ENCODE data around the gene ASTN2.

Gene ASTN2

DNA sequence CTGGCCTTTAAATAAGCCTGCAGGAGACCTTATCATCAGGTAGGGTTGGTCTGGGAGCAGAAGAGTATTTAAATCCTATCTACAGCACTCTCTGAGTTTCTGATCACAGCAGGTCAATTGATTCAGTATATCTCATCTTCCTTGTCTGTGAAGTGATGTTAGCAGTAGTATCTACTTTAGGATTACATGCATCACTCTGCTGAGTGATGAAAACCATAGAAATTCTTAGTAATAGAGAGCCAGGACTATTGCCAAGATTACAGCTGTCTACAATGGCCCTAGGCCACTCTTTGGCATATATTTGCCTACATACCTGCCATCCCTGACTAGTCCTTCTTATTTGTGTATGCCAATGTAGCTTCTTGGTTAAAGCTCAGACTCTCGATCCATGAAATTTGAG is 183.8 kb downstream of the ASTN2 start:
- H3K4me3 ChIP-seq (ENCODE audit: low read depth, low read length) = no peak overlapping the region
- TF ChIP-seq, protein P1, sequence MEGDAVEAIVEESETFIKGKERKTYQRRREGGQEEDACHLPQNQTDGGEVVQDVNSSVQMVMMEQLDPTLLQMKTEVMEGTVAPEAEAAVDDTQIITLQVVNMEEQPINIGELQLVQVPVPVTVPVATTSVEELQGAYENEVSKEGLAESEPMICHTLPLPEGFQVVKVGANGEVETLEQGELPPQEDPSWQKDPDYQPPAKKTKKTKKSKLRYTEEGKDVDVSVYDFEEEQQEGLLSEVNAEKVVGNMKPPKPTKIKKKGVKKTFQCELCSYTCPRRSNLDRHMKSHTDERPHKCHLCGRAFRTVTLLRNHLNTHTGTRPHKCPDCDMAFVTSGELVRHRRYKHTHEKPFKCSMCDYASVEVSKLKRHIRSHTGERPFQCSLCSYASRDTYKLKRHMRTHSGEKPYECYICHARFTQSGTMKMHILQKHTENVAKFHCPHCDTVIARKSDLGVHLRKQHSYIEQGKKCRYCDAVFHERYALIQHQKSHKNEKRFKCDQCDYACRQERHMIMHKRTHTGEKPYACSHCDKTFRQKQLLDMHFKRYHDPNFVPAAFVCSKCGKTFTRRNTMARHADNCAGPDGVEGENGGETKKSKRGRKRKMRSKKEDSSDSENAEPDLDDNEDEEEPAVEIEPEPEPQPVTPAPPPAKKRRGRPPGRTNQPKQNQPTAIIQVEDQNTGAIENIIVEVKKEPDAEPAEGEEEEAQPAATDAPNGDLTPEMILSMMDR (IDR thresholded peaks at IDR 0.05; ENCODE audit: low read depth, low read length, missing control alignments) = no peak
- DNase-seq (ENCODE audit: low read depth) = no peak

DNA sequence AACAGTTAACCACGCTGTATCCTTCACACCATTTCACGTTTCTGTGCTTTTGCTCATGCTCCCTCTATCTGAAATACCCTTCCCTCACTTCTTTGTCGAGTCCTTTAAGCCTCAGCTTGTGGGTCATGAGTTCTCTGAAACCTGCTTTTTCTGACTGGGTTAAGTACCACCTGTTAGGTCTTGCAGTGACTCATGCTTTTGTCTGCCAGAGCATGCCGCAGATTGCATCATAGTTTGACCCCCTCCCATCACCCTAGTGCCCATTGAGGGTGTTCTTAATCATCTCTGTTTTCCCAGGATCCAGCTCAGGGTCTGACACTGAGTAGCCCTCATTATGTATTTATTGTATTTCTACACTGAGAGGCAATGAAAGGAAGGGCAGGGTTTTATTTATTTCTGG is 190.2 kb downstream of the ASTN2 start:
- no peak overlapping the region for H3K4me3 ChIP-seq (ENCODE audit: low read depth, low read length)
- no peak for DNase-seq (ENCODE audit: low read depth)
- TF ChIP-seq, protein P1 (IDR thresholded peaks at IDR 0.05; ENCODE audit: low read depth, low read length, missing control alignments) = no peak

DNA sequence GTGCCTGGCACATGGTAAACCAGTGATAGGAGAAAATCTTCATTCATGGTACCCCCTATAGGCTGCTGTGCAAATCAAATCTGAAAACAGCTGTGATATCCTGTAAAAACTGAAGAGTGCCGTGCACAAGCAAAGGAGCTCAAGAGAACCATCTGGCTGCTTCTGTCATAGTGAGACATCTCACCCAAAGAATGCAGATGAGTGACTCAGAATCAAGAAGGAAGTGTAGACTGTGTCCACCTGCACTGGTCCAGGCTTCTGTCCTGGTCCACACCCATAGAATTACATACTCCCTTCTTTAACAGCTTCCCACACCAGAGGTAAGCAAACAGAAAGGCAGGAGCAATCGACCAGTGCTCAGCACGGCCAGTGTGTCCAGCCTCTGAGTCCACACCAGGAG is 195.9 kb downstream of the ASTN2 start:
- DNase-seq (ENCODE audit: low read depth) = no peak
- H3K4me3 ChIP-seq (ENCODE audit: low read depth, low read length) = no peak overlapping the region
- TF ChIP-seq, protein P1 (IDR thresholded peaks at IDR 0.05; ENCODE audit: low read depth, low read length, missing control alignments) = no peak

DNA sequence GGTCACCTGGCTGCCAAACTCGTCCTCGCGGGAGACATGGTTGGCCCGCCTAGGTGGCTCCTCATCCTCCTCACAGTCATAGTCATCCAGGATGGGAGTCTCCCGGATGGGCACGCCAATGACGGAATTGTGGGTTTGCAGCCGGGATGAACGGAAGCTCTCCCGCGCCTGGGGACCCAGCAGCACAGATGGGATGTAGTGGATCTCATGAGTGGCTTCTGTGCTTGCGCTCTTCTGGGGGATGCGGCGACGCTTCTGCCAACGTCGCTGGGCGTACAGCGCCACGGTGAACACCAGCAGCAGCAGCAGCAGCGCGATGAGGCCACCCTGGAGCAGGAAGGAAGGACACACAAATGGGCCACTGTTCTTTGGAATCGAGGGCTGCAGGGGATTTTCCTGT is 200.4 kb downstream of the ASTN2 start:
- DNase-seq (ENCODE audit: low read depth) = no peak
- H3K4me3 ChIP-seq (ENCODE audit: low read depth, low read length) = no peak overlapping the region
- TF ChIP-seq, protein P1 (IDR thresholded peaks at IDR 0.05; ENCODE audit: low read depth, low read length, missing control alignments) = no peak

DNA sequence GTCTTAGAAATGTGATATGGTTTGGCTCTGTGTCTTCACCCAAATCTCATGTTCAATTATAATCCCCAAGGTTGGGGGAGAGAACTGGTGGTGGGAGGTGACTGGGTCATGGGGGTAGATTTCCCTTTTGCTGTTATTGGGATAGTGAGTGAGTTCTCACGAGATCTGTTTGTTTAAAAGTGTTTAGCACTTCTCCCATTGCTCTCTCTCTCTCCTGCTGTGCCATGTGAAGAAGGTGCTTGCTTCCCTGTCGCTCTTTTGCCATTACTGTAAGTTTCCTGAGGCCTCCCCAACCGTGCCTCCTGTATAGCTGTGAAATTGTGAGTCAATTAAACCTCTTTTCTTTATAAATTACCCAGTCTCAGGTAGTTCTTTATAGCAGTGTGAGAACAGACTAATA is 203.6 kb downstream of the ASTN2 start:
- H3K4me3 ChIP-seq (ENCODE audit: low read depth, low read length) = no peak overlapping the region
- DNase-seq (ENCODE audit: low read depth) = no peak
- TF ChIP-seq, protein P1 (IDR thresholded peaks at IDR 0.05; ENCODE audit: low read depth, low read length, missing control alignments) = no peak

DNA sequence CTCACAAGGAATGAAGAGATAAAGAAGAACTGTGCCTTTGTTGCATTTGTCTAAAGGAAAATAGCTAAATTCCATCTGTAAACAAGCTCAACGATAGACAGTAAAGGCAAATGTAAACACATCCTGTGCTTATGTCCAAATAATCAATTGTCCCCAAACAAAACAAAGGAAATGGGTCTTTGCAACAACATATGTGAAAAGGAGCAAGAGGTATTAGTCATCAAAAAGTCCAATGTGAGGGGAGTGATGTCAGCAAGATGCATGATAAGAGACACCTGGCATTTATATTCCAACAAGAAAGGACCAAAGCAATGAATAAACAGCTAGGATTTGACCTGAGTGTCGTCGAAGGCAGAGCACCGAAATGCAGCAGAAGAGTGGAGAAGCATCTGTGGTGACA is 209.1 kb downstream of the ASTN2 start:
- H3K4me3 ChIP-seq (ENCODE audit: low read depth, low read length) = no peak overlapping the region

DNA sequence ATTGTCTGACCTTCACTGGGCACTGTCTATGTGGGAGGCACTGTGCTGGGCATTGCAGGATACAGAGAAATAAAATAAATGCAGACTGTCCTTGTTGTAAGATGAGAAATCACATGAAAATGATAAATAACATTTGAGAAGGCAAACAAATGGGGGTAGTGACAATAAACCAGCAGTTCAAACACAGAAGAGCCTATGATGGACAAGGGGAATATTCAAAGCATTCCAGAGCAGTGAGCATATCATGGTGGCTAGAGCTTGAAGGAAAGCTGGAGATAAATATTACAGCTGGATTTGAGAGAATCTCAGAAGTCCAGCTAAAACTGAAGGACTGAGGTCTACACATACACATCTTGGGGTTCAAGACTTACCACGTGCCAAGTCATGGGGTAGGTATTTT is 209.9 kb downstream of the ASTN2 start:
- TF ChIP-seq, protein P1 (IDR thresholded peaks at IDR 0.05; ENCODE audit: low read depth, low read length, missing control alignments) = no peak
- DNase-seq (ENCODE audit: low read depth) = no peak
- H3K4me3 ChIP-seq (ENCODE audit: low read depth, low read length) = no peak overlapping the region

More for the DNA sequence above, 209.1 kb downstream of the ASTN2 start:
- no peak for DNase-seq (ENCODE audit: low read depth)
- TF ChIP-seq, protein P1 (IDR thresholded peaks at IDR 0.05; ENCODE audit: low read depth, low read length, missing control alignments) = no peak

All from GM12864 (cell line).